GM12874 (cell line): Measurements from ENCODE around the gene NOL9.

Experiments
- TF ChIP-seq, protein P1 (sequence below): IDR thresholded peaks from 2 replicates; pipeline ENCODE4 v1.5.1; 2011; ENCODE audit warnings: low read depth, mild to moderate bottlenecking, control low read depth, low read length, moderate library complexity; ENCODE audit not compliant: insufficient read depth

NOL9 gene

DNA sequence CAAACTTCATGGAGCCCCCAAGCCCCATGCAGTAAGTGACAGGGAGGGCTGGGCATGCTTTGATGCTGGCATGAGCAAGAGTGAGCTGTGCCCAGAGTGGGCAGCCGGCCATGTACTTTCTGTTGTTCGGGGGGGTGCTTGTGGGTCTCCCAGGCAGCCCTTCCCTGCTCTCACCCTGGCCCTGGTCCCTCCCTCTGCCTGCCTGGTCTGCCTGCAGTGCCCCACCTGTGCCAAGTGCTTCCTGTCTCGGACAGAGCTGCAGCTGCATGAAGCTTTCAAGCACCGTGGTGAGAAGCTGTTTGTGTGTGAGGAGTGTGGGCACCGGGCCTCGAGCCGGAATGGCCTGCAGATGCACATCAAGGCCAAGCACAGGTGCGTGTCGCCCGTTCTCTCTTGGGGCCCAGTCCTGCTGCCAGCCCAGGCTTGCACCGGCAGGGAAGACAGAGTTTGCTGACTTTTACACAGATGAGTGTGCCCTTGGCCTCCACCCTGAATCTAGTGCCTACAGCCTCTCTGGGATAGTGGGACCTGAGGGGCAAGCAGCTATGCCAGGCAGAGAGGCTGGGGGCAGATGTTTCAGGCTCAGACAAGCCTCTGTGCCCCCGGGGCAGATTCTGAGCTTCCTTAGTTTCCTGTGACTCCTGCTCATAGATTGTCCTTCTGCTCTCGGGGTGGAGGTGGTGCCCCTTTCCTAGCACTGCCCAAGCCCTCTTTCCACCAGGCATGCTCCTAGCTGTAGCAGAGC is 33.1 kb upstream of the NOL9 start:
- TF ChIP-seq, protein P1, sequence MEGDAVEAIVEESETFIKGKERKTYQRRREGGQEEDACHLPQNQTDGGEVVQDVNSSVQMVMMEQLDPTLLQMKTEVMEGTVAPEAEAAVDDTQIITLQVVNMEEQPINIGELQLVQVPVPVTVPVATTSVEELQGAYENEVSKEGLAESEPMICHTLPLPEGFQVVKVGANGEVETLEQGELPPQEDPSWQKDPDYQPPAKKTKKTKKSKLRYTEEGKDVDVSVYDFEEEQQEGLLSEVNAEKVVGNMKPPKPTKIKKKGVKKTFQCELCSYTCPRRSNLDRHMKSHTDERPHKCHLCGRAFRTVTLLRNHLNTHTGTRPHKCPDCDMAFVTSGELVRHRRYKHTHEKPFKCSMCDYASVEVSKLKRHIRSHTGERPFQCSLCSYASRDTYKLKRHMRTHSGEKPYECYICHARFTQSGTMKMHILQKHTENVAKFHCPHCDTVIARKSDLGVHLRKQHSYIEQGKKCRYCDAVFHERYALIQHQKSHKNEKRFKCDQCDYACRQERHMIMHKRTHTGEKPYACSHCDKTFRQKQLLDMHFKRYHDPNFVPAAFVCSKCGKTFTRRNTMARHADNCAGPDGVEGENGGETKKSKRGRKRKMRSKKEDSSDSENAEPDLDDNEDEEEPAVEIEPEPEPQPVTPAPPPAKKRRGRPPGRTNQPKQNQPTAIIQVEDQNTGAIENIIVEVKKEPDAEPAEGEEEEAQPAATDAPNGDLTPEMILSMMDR, result no peak

DNA sequence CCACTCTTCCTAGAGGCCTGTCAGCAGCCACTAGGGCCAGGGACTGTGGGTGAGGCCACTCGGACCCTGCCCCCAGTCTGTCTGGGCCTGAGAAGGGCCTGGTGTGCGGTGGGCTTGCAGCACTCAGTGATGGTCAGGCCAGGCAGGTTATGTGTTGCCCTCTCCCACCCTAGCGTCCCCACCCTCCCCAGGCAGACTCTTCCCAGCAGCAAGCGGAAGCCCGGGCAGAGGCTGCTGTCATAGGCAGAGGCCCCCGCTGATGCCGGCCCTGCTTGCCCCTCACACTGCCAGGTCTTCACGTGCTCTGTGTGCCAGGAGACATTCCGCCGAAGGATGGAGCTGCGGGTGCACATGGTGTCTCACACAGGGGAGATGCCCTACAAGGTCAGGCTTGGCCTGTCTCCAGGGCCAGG is 32.1 kb upstream of the NOL9 start:
- TF ChIP-seq, protein P1, result no peak

DNA sequence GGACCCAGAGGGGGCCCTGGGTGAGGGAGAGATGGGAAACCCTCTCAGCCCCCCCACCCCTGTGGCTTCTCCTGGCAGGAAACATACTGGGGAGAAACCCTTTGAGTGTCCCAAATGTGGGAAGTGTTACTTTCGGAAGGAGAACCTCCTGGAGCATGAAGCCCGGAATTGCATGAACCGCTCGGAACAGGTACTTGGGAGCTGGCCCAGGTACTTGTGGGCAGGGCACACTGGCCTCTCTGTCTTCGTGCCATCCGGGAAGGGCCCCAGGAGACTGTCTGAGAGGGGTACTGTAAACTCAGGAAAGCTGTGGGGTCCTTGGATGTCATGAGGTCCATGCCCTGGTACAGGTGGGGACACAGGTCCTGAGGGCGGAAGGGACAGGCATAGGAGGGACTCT is 31.5 kb upstream of the NOL9 start:
- TF ChIP-seq, protein P1, result no peak

DNA sequence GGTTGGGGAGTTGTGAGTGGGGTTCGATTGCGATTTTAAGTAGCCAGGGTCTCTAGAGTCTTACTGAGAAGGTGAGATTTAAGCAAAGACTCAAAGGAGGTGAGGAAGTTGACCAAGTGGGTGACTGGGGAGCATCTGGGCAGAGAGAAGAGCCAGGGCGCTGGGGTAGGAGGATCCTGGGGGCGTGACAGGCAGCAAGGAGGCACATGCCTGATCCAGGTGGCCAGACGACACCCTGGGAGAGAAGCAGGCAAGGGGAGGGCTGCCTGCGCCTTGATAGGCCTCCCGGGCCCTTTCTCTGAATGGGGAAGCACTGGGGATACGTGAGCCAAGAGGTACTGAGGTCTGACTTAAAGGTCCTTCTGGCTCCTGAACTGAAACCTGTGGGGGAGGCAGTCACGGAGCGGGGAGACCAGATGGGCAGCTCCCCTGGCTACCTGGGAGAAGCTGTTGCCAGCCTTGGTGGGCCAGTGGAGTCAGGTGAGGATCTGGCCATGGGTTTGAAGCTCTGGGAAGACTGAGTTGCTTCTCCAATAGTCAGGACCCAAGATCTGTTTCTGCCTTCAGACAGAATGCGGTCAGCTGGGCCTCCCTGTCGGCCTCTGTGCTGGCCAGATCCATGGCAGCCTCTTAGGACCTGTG is 30.9 kb upstream of the NOL9 start:
- TF ChIP-seq, protein P1, result no peak

DNA sequence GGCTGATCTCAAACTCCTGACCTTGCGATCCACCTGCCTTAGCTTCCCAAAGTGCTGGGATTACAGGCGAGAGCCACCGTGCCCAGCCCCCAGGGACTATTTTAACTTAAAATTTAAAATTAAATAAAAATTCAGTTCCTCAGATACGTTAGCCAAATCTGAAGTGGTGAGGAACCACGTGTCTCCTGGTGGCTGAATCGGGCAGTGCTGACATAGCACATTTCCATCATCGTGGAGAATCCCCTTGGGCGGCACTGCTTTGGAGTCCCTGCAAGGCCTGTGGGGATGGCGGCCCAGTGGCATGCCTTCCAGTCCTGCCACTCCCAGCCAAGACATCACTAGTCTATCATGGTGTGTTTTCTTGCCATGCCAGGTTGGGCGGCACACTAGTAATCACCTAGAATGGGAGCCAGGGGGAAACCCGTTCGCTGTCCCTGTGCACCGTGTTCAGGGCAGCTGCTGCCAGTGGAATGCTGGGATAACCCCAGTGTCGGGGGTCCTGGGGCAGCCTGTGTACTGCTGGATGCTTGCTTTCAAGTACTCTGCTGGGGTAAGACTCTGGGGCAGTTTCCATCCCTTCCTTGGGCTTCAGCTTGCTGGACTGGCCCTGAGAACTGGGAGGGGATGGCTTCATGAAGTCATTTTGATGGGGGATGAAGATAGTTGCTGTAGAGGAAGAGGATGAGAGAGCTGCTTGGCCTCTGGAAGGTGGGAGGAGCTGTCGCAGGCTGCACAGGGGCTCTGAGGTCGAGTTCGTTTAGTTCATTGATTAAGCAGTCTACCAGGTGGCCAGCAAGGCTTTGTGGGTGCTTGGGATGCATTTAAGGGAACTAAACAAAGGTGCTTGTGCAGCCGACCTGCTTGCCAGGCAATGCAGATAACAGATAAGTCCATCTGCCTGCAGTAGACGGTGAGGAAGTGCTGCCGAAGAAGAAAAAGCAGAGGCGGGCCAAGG is 30.1 kb upstream of the NOL9 start:
- TF ChIP-seq, protein P1, result no peak

DNA sequence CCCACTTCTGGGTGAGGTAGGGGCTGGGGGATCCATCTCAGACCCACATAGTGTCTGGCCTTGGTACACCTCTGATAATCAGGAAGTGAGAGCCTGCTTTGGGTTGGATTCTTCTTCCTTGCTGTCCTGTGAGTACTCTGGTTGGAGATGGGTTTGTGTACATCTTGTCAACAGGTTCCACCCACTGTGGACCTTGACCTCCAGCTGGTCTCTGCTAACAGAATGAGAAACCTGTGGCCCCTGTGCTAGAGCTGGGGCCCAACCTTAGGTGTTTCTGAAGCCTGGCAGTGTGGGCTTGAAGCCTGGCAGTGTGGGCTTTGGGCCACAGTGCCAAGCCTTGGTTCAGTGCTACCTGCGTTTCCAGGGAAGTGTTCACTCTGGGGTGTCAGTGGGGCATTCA is 28.1 kb upstream of the NOL9 start:
- TF ChIP-seq, protein P1, result no peak
